Thyroid gland (tissue), 4 donors: ENCODE measurements around the gene SLC38A3. TPM values are rescaled to one million over a fixed set of nuclear protein-coding genes. Genes with fewer than 3 reads are reported as not detected.
A peak's percentile ranks its signal among the peaks of the same experiment; 100 is the strongest.

Experiments used
- DNase-seq, 2 donors: peaks; one replicate each; pipeline ENCODE4 v3.0.0-alpha.2; 2019
- H3K27ac ChIP-seq, 3 donors: fragments of 200-600 bp; sonication (generic); 1 replicate in 2 of 3; 2 replicates in 1 of 3; pipeline ENCODE4 v1.5.1; 2016 to 2019; ENCODE audit warnings: mild to moderate bottlenecking in 1 of 3, moderate library complexity in 1 of 3
- H3K27me3 ChIP-seq: fragments of 200-600 bp; sonication (generic); one replicate; pipeline ENCODE4 v1.5.1; 2019
- H3K36me3 ChIP-seq, 2 donors: fragments of 200-600 bp; sonication (generic); one replicate each; pipeline ENCODE4 v1.5.1; 2016 to 2019
- H3K4me1 ChIP-seq, 2 donors: fragments of 200-600 bp; sonication (generic); one replicate each; pipeline ENCODE4 v1.5.1; 2017 to 2019
- H3K4me3 ChIP-seq, 3 donors: fragments of 200-600 bp; sonication (generic); replicated peaks in 1 of 3; 1 replicate in 2 of 3; 2 replicates in 1 of 3; pipeline ENCODE4 v1.5.1; 2016; ENCODE audit warnings: mild to moderate bottlenecking in 1 of 3
- H3K9me3 ChIP-seq: fragments of 200-600 bp; sonication (generic); one replicate; pipeline ENCODE4 v1.5.1; 2017
- POLR2A ChIP-seq, 2 donors: fragments of 450-650 bp; IDR thresholded peaks; one replicate each; pipeline ENCODE4 v1.6.1; 2017; ENCODE audit warnings: antibody characterized with exemption in 2 of 2, mild to moderate bottlenecking in 2 of 2, moderate library complexity in 1 of 2
- WGBS, 2 donors: methylation state at CpG; one replicate each; pipeline ENCODE4 v1.1.5; 2017; 5-methylcytosine and 5-hydroxymethylcytosine counted together
- intact Hi-C: fragments of 100-400 bp; cut with DNase I; formaldehyde crosslinking; loops from one replicate; pipeline ENCODE4 v1.15.1; 2023
- total RNA-seq, 4 donors: library from RNA; depleted of rRNA; stranded (reverse); fragments of >200 nt; gene quantifications; one replicate each; pipeline ENCODE4 v1.2.3, GENCODE V29; 2016
- TF ChIP-seq, protein P1 (sequence below), 6 experiments: fragments of 200-600 bp in 3 of 6; fragments of 450-650 bp in 3 of 6; sonication (generic) in 3 of 6; IDR thresholded peaks; one replicate each; pipeline ENCODE4 v1.5.1; 2016 to 2019; ENCODE audit warnings: antibody characterized with exemption in 6 of 6, mild to moderate bottlenecking in 2 of 6, inconsistent platforms in 1 of 6, moderate library complexity in 1 of 6

SLC38A3 gene
- 1 to 10 TPM; 1.1 to 5.0 (median 3.6) TPM for total RNA-seq

DNA sequence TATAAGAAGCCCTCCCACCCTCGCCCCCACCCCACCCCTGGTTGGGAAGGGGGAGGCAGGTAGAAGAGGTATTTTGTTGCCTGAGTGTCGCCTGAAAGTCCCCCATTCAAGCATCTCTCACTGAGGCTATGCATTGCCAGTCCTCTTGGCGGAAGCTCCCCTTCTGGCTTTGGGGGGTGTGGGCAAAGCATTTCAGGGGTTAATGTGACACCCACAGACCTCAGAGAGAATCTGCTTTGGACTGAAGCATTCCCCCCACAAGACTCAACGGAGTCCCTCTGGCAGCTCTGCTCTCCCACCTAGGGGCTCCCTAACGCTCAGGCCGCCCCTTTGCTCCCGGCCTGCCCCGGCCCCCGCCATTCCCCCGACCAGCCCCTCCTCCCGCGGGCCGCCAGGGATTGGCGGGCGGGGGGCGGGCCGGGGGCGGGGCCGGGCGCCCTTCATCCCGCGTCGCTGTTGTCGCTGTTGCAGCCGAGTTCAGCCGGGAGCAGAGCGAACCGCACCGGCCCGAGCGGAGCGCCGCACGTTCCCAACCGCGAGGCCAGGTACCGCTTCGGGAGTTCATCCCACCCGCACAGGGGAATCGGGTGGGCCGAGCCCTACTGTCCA is at the start of gene SLC38A3:
TSS of gene SLC38A3 (plus strand) at position 468 of the 609 bp plus-strand sequence. CDS start 8,929 bp downstream, outside the sequence.
- H3K9me3 ChIP-seq = no peaks in the 10 kb centered on the region
- no peaks in the 10 kb centered on the region for H3K27me3 ChIP-seq
- H3K4me3 ChIP-seq = peak within 1 kb of the TSS in 2 of 3 donors; percentile 27 to 35
- WGBS, 2 donors = 16% methylated on average over 9 of the region's 41 CpGs; no CpG with 5 or more reads in 1 of the 2 donors
- H3K4me1 ChIP-seq = peaks cover 15 to 23% of the 10 kb centered on the region in 2 donors
- peak; percentile 45 to 58 for DNase-seq
- TF ChIP-seq POLR2A (IDR thresholded peaks at IDR 0.05) = peak in 1 of 2 donors; percentile 32
- TF ChIP-seq, protein P1, sequence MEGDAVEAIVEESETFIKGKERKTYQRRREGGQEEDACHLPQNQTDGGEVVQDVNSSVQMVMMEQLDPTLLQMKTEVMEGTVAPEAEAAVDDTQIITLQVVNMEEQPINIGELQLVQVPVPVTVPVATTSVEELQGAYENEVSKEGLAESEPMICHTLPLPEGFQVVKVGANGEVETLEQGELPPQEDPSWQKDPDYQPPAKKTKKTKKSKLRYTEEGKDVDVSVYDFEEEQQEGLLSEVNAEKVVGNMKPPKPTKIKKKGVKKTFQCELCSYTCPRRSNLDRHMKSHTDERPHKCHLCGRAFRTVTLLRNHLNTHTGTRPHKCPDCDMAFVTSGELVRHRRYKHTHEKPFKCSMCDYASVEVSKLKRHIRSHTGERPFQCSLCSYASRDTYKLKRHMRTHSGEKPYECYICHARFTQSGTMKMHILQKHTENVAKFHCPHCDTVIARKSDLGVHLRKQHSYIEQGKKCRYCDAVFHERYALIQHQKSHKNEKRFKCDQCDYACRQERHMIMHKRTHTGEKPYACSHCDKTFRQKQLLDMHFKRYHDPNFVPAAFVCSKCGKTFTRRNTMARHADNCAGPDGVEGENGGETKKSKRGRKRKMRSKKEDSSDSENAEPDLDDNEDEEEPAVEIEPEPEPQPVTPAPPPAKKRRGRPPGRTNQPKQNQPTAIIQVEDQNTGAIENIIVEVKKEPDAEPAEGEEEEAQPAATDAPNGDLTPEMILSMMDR (IDR thresholded peaks at IDR 0.05) = no peak
- no peaks in the 10 kb centered on the region for H3K36me3 ChIP-seq
- no peak within 1 kb of the TSS for H3K27ac ChIP-seq
- intact Hi-C loops = no loop called here

DNA sequence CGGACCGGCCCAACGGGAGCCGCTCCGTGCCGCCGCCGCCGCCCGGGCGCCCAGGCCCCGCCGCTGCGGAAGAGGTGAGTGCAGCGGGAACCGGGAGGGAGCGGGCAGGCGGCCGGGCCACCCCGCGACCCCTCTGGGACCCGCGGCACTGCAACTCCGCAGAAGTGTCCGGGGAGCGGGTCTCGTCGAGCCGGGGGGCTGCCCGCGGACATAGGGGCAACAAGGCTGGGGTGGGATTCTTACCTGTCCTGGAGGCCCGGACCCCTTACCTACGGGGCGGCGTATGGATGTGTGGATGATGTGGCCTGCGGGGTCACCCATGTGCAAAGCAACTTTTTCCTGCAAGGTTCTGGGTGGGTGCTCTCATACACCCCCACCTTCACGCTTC is 49.6 kb upstream of the SLC38A3 start:
- Histone ChIP-seq H3K27ac (peak overlapping the region in 2 of 3 donors; percentile 57 to 90), H3K4me3 (peak overlapping the region in 2 of 3 donors; percentile 39 to 44), H3K4me1 (peaks cover 38 to 57% of the 10 kb centered on the region in 2 donors), H3K9me3 (no peaks in the 10 kb centered on the region), H3K36me3 (no peaks in the 10 kb centered on the region), H3K27me3 (no peaks in the 10 kb centered on the region)
- 7 to 15% methylated on average over 5 to 9 of the region's 37 CpGs for WGBS, 2 donors
- no peak for DNase-seq
- TF ChIP-seq, protein P1 (IDR thresholded peaks at IDR 0.05) = no peak
- TF ChIP-seq POLR2A (IDR thresholded peaks at IDR 0.05) = no peak
- intact Hi-C loops = no loop called here

DNA sequence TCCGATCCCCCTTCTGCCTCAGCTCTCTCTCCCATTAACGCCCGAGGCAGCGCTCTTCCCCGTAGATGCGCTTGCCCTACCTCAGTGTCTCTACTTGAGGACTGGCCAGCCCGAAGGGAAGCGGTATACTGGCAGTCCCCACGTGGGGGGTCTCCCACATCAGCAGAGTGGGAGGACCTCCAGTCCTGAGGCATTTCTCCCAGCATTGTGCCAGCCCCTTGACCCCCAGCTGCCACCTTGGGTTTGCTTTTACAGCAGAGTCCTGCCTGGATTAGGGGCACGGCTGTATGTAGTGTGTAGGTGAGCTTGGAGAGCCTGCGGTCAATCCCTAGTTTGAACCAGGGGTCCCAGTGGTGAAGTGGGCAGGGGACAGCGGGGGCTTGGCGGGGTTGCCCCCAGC is 49.2 kb upstream of the SLC38A3 start:
- H3K27me3 ChIP-seq = no peaks in the 10 kb centered on the region
- H3K9me3 ChIP-seq = no peaks in the 10 kb centered on the region
- H3K4me3 ChIP-seq = peak overlapping the region in 2 of 3 donors; percentile 39 to 44
- peaks cover 42 to 61% of the 10 kb centered on the region in 2 donors for H3K4me1 ChIP-seq
- WGBS, 2 donors = 24 to 37% methylated on average over 11 to 13 of the region's 13 CpGs
- intact Hi-C loops = no loop called here
- DNase-seq = peak; percentile 33 to 35
- TF ChIP-seq, protein P1 (IDR thresholded peaks at IDR 0.05) = no peak
- TF ChIP-seq POLR2A (IDR thresholded peaks at IDR 0.05) = no peak
- peak overlapping the region; percentile 57 to 90 (median 62) for H3K27ac ChIP-seq
- H3K36me3 ChIP-seq = no peaks in the 10 kb centered on the region

DNA sequence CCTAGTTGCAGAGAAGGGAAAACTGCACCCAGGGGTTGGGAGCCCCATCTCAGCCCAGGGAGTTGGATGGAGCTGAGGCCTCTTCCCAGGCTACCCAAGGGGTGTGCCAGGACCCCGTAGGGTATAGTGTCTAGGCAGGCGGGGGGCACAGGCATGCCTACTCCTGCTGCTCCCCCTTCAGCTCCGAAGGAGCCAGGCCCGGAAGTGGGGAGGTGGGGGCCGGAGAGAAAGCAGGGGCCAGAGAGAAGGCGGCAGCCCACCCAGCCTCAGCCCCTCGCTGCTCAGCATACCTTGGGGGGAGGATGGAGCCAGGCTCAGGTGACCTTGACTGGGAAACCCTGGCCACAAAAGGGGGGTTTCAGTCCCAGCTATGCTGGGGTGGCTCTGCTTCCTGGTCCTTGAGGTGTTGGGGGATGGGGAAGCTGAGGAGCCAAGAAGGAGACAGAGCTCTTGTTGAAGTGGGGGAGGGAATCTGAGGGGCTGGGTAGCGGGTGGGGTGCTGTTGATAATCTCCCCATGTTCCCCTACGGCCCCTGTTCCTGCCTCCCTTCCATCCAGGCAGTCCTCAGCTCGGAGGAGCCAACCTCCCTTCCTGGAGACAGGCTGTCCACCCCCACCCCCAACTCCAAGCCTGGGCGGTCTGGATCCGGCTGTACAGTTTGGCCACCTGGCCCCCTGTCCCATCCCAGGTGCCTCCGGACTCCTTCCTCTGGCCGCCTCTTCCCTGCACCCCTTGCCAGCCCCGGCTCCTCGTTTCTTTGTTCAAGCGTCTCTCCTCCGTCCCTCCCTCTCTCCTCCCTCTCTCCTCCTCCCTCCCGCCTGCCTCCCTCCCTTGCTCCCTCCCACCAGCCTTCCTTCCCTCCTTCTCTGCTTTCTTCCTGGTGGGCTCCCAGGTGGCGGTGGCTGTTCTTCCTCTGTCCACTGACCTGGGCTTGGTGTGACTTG is 48.2 kb upstream of the SLC38A3 start:
- intact Hi-C loops = no loop called here
- H3K4me1 ChIP-seq = peaks cover 45 to 71% of the 10 kb centered on the region in 2 donors
- TF ChIP-seq POLR2A (IDR thresholded peaks at IDR 0.05) = peak in 1 of 2 donors; percentile 73
- TF ChIP-seq, protein P1 (IDR thresholded peaks at IDR 0.05) = no peak
- H3K4me3 ChIP-seq = peak overlapping the region in 2 of 3 donors; percentile 39 to 44
- H3K27ac ChIP-seq = peak overlapping the region; percentile 57 to 90 (median 62)
- H3K27me3 ChIP-seq = no peaks in the 10 kb centered on the region
- DNase-seq = peak; percentile 77 to 82
- H3K9me3 ChIP-seq = no peaks in the 10 kb centered on the region
- H3K36me3 ChIP-seq = no peaks in the 10 kb centered on the region
- WGBS, 2 donors = 17 to 21% methylated on average over 14 to 16 of the region's 20 CpGs
